GM18519 (cell line): ENCODE results near the gene CSMD2.
"Not testable (repeated sequence)": the region's sequence is repeated elsewhere in the genome, so short reads cannot be mapped to it uniquely, and the experiment has no call there.

ENCODE experiments used
- ATAC-seq: cut with Tn5 transposase; IDR thresholded peaks from one replicate; pipeline ENCODE4 v1.9.1; 2021; ENCODE audit warnings: mild to moderate bottlenecking, moderate library complexity; ENCODE audit not compliant: unreplicated experiment, low FRiP score

CSMD2 gene

DNA sequence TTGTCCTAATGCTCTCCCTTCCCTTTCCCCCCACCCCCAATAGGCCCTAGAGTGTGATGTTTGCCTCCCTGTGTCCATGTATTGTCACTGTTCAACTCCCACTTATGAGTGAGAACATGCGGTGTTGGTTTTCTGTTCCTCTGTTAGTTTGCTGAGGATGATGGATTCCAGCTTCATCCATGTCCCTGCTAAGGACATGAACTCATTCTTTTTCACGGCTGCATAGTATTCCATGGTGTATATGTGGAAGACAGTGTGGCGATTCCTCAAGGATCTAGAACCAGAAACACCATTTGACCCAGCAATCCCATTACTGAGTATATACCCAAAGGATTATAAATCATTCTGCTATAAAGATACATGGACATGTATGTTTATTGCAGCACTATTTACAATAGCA, 148.7 kb downstream of the CSMD2 start:
- ATAC-seq: not testable (repeated sequence)

DNA sequence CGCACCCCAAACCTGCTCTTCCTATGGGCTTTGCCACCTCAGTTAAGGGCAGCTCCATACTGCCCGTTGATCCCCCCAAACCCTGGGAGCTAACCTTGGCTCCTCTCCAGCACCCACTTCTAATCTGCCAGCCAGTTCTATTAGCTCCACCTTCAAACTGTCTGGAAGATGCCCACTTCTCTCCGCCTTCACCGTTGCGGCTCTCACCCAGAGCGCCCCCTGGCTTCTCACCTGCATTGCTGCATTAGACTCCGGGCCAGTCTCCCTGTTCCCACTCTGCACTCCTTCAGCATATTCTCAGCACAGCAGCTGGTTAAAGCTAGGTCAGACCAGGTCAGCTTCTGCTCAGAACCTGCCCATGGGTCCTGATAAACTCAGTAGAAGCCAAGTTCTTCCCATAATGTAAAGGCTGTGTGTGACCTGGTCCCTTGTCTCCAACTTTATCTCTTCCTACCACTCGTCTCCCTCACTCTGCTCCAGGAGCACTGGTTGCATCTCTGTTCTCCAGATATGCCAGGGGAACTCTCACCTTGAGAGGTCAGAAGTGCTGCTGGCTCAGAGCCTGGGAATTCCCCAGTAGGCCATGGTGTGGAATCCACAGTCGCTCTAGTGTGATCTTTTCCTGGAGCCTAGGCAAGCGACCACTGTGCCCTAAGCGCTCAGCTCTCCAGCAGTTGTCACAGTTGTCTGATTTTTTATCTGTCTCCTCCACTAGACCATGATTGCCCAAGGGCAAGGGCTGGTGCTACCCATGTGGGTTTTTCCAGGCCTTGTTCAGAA, 150.9 kb downstream of the CSMD2 start:
- no peak for ATAC-seq

DNA sequence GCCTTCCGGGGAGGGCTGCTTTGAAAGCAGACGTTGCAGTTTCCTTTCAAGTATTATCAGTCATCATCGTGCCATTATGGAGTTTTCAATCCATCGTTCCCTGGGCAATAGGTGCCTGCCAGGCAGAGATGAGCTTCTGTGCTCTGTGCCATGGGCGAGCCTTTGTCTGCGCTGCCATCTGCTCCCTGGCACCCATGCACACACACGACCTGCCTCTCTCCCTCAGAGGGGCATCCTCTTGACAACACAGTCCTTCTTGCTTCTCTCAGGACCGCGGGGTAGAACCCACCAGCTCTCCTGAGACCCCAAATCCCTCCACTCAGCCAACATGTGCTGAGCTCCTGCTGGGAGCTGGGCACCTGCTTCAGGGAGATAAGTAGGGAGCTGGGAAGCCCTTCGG, 151.9 kb downstream of the CSMD2 start:
- no peak for ATAC-seq

DNA sequence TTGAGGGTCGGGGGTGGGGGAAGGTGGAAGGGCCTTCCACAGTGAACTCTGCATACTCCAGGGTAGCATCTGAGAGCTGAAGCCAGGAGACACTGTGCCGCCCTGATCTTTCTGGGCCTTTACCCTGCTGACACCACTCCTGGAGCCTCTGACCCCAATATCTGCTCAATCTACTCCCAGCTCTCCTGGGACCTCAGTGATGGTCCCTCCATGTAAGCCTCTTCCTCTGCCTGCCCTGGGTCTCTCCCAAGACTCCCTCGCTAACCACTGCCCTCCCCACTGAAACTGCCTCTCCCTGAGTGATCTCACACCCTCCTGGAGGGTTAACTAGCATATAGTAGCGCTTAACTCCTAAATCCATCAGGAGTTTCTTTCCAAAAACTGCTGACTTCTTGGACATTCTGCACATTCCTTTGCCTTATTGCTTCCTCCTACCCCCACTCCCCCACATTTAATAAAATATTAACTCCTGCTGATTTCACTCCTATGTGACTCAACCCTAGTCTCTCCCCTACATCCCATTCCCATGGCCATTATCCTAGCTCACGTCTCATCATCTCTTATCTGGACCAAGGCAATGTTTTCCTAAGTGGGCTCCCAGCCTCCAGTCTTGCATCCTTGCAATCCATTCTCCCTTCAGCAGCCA, 155.6 kb downstream of the CSMD2 start:
- ATAC-seq: no peak

DNA sequence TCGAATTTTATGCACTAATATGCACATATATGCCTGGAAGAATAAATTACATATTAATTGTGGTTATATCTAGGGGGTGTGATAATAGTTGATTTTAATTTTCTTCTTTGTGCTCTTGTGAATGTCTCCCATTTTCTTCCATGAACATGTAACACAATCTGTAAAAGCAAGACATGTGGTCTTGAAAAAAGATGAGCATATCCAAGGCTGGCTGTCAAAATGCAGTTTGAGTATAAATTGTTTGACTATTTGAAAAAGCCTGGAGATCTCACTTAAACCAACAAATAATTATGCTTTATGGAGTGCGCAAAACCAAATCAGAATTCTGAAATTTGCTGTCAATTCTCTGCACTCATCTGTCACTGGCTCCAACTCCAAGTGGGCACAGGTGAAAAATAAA, 157.3 kb downstream of the CSMD2 start:
- no peak for ATAC-seq

DNA sequence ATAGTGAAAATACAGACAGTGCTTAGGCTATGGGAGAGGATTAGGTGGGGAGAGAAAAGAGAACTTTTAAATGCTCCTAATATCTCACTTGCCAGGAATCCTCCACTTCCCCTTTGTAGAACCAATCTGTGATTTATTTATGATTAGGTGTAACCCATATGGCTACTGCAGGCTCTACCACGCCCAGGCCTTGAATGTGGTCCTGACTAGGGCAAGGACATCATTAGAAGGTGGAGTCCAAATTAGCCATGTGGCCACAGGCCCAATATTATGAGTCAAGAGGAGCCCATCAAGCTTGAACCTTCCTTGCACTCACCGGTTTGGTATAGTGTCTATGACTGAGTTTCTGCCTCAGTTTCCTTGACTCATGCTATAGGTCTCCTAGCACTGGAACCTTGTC, 159.7 kb downstream of the CSMD2 start:
- no peak for ATAC-seq

DNA sequence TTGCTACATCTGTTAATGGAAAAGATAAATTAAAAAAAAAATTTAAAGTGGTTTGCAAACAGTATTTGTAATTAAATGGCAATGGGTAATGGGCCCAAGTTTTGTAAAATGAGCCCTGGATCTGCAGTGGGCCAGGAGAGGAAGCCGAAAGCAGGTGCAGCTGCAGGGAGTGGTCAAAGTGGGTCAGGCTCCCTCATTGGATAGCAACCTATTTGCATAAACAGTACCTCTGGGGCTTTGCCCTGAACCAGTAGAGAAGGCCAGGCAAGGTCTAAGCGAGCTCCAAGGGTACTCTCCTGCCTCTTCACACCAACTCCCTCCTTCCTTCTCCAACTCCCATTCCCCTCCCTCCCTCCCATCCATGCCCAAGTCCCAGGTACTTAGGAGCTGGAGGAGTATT, 162.2 kb downstream of the CSMD2 start:
- no peak for ATAC-seq

DNA sequence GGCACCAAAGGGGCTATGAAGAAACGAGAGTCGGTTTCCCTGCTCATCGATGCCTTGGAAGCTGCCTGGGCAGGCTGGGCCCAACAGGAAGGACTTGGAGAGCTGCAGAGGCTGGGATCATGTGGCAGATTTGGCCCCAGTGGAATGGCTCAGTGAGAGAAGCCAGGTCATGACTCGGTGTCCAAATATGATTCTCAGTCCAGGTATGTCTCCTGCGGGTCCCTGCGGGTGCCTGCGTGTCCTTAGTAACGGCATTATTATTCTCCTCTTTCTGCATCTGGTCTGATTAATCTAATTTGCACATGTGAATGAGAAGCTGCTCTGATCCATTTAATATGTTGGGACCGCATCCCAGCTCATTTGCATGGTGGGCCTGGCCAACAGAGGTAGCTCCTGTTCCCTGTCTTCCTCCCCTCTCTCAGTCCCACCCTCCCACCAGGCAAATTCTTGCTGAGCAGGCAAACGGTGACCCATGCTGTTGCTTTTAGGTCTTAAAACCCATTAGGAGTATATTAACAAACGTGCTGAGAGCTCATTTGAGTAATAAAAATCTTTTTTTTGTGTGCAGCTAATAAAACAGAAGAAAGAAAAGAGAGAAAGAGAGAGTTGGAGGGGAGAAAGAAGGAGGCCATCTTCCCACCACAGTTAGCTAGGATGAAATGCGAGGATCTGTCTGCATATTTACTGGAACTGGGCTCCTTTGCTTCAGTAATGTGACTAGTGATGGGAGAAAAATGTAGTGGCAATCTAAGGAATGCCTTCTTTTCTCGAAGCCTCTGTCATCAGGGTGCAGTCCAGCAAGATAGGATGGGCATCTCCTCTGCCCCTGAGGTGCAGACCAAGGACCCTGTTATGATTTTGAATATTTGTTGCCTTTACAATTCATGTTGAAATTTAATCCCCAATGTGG, 167.6 kb downstream of the CSMD2 start:
- ATAC-seq: no peak

DNA sequence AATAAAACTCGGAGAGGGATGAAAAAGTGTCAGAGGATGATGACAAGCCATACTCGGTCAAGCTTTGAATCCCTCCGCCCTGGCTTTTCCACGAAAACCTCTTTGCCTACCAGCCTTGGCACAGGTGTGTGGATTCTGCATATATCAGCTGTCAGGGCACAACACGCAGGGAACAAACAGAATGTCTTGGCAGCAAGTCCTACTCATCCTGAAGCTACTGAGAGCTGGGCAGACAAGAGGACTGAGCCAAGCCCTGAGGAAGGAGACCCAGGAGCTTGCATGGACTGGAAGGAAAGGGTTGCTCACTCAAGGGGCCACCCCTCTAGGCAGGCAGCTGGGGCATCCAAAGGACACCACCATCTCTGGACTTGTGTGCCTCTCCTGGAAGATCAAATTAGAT, 168.7 kb downstream of the CSMD2 start:
- ATAC-seq: no peak

DNA sequence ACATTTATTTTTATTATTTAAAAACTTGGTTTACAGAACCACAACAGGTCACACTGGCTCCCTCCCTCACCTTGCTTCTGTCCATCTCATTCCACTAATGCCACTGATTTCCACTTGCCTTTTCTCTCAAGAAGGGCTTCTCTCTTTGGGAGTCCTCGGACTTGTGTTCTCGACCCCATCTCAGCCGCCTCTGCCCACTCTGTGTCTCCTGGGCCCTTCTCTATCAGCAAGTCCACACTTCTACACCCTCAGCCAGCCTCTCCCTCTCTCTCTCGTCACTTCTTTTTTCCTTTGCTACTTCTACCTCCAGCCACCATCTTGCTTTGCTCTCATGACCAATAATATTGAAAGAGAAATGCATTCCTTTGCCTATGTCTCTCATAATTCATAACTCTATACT, 171.7 kb downstream of the CSMD2 start:
- no peak for ATAC-seq

DNA sequence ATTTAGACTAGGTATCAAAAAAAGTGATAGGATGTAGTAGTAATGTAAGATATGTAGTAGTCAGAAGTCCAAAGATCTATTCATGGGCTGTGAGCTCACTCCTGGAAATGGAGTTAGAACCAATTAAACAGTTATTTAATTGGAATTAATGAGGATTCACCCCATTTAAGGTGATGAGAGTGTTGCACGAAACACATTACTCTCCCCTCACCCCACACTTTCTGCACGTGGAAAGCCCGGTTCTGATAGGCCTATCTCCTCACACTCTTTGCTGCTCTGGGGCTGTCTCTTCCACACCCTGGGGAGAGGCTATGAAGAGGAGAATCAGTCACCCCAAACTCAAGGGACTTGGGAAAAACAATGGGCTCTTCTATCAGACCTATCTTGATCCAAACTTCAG, 174.7 kb downstream of the CSMD2 start:
- ATAC-seq: no peak

DNA sequence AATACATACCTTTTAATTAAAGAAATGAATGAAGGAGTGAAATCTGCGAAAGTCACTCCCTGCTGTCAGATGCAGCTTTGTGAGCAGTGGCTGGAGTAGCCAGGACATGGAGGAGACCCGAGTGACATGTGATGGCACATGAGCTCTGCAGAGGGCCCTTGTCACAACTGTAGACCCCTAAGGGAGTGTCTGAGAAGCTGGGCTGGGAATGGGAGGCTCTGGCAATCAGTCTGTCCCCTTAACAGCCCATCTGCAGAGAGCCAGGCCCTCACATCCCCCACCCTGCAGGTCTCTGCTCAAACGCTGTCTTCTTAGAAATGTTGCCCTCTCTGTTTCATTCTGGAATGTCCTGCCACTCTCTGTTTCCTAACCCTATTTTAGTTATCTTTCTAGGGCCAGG, 176.9 kb downstream of the CSMD2 start:
- no peak for ATAC-seq

DNA sequence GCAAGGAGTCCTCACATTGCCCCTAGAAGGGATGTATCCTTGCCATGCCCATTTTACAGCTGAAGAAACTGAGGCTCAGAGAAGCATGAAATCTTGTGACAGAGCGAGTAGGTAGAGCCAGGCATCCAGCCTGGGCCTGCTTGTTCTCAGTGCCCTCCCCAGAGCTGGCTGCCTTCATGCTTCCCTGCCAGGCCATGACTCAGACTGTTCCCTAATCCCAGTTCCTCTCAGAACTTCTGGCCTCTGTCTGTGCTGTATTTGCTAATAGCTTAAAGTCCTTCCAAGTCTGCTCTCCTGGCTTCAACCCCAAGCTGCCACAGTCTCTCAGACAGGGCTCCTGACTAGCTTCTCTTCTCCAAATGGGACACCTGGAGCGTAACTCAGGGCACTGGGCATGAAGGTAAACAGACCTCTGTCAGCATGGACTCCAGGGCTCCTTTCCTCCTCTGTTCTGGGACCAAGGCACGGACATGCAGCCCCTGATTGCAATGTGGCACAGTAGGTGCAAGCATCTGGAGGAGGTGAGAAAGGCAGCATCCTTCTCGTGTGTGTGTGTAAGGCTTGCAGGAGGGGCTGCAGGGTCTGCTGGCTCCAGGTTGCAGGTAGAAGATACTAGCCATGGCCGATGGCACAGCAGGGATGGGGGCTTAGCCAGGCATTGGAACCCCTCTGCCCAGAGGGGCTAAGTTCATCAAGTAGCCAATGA, 178.5 kb downstream of the CSMD2 start:
- no peak for ATAC-seq

DNA sequence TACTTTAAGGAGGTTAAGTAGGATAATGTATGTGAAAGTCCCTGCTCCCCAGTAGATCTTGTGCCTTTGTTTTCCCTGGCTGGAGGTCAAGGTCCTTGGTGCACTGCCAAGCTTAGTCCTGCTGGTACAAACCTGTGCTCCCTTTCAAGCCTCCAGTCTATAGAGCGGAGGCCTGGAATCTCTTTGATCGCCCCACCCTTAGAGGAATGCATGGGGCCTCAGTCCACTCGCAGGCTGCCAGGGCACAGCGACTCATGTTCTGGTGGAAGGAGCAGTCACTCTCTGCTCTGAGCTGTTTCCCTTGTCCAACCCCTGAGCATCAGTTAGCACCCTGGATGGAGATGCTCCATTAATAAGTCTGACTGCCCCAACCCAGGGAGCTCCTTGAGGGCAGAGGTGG, 179.4 kb downstream of the CSMD2 start:
- no peak for ATAC-seq

DNA sequence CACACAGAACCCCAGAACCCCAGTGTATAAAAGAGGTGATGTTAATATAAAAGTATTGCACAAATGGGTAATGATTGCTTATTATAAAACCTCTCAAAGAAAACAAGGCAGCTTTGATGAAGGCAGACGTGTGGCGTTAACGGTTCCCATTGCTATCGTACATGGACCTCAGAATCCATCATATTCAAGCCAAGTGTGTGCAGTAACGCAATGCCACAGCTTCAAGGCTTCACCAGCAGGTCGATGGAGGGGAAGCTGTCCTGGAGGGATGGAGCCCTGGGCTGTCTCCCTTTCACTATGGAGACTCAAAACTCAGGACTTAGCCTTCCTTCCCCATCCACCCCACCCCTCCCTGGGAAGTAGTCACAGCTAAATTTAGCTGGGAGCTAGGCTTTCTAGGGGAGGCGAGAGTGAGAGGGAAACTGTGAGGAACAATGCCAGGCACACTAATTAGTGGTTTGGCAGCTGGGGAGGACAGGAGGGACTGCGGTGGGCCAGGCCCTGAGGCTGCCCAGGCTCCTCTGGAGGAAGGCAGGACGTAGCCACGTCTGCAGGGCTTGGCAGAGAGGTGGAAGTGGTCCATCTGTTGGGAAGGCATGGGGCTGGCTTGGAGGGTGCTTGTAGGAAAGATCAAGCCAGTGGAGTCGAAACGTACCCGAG, 180.0 kb downstream of the CSMD2 start:
- no peak for ATAC-seq

DNA sequence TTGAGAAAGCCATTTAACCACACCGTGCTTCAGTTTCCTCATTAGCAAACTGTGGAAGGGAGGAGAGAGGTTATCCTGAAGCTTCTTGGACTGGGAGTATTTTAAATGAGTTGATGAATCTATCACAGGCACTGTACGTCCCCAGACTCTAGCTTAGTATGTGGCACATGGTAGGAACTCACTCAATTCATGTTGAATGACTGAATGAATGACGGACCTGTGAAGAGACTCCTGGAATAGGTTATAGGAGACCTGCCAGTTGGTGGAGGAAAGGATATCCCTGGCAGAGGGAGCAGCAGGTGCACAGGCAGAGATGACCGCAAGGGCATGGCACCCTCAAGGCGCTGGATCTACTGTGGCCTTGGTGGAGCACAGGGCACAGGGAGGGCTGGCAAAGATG, 182.6 kb downstream of the CSMD2 start:
- no peak for ATAC-seq

DNA sequence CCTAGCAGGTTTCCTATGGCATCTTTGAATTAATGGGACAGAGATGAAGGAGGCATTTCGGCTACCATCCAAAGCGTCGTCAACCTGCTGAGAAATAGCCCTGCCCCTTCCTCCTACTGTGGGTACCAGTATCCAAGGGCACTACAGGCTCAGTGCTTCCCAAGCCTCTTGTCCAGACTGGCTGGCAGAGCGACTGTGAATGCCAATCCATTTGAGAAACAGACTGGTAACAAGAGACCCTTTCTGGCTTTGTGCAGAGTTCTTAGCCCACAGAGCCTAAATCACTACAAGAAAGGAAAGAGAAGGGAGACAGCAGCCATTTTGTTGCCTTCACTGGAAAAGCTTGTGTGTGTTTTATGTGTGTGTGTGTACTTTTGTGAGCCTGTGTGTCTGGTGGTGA, 185.7 kb downstream of the CSMD2 start:
- ATAC-seq: no peak

DNA sequence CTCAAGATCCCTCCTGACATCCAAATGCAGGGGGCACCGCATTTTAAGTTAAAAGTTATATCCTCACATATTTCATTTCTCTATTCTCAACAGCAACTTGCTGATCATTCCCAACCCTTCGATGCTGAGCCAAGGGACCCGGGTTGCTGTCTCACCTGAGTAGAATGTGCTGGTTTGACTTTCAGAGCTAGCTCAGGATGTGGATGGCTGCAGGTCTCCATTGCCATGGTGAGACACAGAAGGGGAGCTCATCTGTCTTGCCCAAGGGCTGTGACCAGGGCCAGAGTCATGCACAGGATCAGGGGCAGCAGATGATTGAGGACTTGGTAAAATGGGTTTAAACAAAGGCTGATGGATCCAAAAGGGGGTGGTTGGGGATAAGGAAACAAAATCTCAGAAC, 189.1 kb downstream of the CSMD2 start:
- ATAC-seq: no peak

DNA sequence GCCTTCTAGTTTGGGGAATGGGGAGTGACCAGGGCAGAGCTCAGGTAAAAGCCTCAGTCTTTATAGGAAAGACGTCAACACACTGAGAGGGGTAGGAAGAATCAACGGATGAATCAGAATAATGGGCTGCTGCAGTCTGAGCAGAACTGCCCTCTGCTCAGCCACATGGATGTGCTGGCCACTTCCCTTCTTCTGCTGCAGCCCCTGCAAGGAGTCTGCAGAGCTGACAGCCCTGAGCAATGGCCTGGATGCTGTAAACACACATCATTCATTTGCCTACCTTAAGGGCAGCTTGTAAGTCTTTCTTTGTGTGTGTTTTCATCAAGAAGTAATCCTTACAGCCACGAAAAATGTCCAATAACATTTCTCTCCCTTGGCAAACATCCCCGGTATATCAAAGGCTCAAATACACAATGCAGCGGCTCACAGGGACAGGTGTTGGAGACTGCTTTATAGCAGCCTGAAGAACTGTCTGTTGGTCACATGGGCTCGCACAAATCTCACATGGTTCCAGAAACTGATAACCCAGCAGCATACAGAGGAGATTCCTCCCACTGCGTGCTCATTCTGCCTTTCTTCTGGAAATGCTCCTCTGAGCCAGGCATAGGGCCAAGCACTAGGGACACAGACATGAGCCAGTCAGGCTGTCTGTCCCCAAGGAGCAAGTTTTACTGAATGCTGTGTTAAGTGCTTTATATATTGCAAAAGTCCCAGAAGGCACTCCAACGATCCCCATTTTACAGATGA, 191.1 kb downstream of the CSMD2 start:
- ATAC-seq: no peak
